ENCODE measurements around the gene PPIL3.

PPIL3 gene

GRCh38 chr2:200829258-200829655 lies 59.6 kb downstream of the PPIL3 start:
- in situ Hi-C loops (cut with MboI; ENCODE audit: low sequenced_read_pairs, unreplicated experiment) = no loop called here
- no peak for TF ChIP-seq CTCF (IDR thresholded peaks at IDR 0.05; ENCODE audit: borderline replicate concordance, control extremely low read depth, extremely low read depth, insufficient read depth, missing control alignments)
- DNase-seq (ENCODE audit: low spot score) = no peak

GRCh38 chr2:200828572-200829257 lies 60.2 kb downstream of the PPIL3 start:
- in situ Hi-C loops (cut with MboI; ENCODE audit: low sequenced_read_pairs, unreplicated experiment) = no loop called here
- TF ChIP-seq CTCF (IDR thresholded peaks at IDR 0.05; ENCODE audit: borderline replicate concordance, control extremely low read depth, extremely low read depth, insufficient read depth, missing control alignments) = no peak
- DNase-seq (ENCODE audit: low spot score) = no peak

- in situ Hi-C loops (cut with MboI; ENCODE audit: low sequenced_read_pairs, unreplicated experiment) = no loop called here
- no peak for DNase-seq (ENCODE audit: low spot score)
- no peak for TF ChIP-seq CTCF (IDR thresholded peaks at IDR 0.05; ENCODE audit: borderline replicate concordance, control extremely low read depth, extremely low read depth, insufficient read depth, missing control alignments)
Measured at GRCh38 chr2:200828104-200828503, 60.8 kb downstream of the PPIL3 start.

GRCh38 chr2:200821686-200822245 lies 67.1 kb downstream of the PPIL3 start:
- in situ Hi-C loops (cut with MboI; ENCODE audit: low sequenced_read_pairs, unreplicated experiment) = no loop called here
- no peak for DNase-seq (ENCODE audit: low spot score)
- no peak for TF ChIP-seq CTCF (IDR thresholded peaks at IDR 0.05; ENCODE audit: borderline replicate concordance, control extremely low read depth, extremely low read depth, insufficient read depth, missing control alignments)
